Stimulated activated CD8-positive, alpha-beta memory T cell treated with anti-CD3 and anti-CD28 coated beads, Interleukin-7, amount 100 ng/mL, for 1 hour (primary cell): ENCODE data around the gene SHISA7.
"Not testable (repeated sequence)": the region's sequence is repeated elsewhere in the genome, so short reads cannot be mapped to it uniquely, and the experiment has no call there.

Source experiments
- DNase-seq, 2 donors: peaks; one replicate each; pipeline ENCODE4 v3.0.0-alpha.2; 2020; ENCODE audit warnings: low read depth in 2 of 2

Gene SHISA7

GRCh38 chr19:55419624-55420236, 23.4 kb downstream of the SHISA7 start:
- DNase-seq, result no peak

GRCh38 chr19:55419103-55419502, 24.0 kb downstream of the SHISA7 start:
- no peak for DNase-seq

DNA sequence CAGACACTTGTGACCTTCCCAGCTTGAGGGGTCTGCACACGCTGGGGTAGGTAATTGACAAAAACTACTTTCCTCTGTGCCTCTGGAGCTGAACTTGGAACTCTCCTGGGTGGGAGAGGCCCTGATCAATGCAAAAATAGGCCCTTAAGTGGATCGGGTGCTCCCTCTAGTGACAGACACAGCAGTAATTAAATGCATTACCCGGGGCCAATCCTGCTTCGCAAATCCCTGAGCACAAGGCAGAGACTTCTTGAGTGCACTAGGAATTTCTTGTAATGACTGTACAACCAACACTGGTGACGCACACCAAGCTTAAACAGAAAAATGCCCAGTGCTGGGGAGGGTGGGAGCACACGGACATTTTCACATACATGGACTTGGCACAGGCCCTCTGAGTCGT, 24.9 kb downstream of the SHISA7 start:
- DNase-seq, result peak in 1 of 2 donors; percentile 19

DNA sequence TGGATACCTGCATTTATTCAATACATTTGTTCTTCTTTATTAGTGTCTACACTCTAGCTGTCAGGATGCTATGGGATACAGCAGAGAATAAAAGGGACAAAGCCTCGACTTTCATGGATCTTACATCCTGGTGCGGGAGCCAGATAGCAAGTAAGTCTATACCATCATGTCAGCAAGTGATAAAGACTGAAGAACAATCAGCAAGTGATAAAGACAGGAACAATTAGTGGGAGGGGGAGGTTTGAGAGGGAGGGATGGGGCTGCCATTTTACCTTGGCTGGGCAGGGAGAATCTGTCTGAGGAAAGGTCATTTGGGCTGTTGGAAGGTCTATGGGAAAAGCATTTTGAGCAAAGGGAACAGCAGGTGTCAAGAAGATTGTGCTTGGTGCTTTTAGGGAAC, 32.9 kb downstream of the SHISA7 start:
- no peak for DNase-seq

GRCh38 chr19:55409179-55409578, 33.9 kb downstream of the SHISA7 start:
- DNase-seq, result not testable (repeated sequence)

DNA sequence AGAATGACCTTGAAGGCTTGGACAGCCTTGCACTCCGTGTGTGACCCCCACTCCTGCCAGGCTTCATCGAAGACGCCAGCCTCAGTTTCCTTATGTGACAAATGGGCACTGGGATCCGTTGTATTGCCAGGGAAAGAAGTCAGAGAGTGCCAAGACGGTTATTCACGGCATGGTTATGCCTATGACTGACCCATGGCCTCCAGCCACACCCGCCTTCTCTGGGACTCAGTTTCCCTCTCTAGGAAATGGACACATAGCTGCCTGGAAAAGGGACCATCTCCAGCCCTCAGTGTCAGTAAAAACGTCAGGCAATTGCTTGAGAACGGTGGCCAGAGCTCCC, 34.6 kb downstream of the SHISA7 start:
- no peak for DNase-seq

GRCh38 chr19:55407800-55408532, 35.1 kb downstream of the SHISA7 start:
- DNase-seq, result peak; percentile 90 to 91

DNA sequence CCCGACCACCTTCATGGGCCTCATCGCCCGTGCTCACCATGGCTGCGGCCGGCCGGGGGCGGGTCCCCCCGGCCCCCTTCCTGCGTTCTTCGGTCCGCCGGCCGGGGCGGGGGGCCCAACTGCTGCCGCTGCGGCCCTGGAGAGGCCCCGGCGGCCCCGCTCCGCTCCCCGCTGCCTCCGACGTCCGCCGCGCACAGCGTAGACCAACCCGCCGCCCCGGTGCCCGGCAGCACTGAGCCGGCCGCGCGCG, 35.6 kb downstream of the SHISA7 start, which contains the start of gene UBE2S:
UBE2S (minus strand) TSS at position 239 of the 250 bp plus-strand sequence; CDS start at position 40, 199 bp downstream.
- DNase-seq, result not testable (repeated sequence)

DNA sequence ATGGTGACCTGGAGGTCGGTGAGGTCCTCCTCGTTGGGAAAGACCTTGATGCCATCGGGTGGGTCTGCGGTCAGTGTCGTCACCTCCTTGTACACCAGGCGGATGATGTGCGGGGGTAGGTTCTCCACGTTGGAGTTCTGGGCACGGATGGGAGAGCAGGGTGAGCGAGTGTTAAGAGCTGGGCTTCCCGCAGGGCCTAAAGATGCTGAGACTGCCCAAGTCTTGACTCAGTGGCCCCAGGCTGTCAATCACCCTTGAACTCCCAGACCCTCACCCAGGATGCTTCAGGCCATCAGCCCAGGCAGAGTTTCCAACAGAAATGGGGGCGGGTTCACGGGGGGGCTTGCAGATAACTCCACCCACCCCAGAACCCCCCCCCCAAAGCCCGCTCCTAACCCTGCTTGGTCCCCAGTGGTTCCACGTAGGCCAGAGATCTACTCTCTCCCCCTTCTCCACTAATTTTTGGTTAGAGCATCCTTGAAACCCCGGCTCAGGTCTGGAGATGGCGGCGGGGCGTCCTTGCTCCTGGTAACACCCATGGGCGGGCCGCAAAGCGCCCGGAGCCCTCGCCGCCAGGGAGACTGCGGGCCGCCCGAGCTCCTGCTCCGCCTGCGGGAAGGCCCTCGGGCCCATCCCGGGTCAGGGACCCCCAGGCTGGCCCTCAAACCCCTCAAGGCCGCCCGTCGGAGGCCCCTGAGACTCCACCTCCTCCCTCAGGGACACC, 36.1 kb downstream of the SHISA7 start:
- DNase-seq, result no peak

GRCh38 chr19:55406091-55406825, 36.8 kb downstream of the SHISA7 start:
- DNase-seq, result no peak

DNA sequence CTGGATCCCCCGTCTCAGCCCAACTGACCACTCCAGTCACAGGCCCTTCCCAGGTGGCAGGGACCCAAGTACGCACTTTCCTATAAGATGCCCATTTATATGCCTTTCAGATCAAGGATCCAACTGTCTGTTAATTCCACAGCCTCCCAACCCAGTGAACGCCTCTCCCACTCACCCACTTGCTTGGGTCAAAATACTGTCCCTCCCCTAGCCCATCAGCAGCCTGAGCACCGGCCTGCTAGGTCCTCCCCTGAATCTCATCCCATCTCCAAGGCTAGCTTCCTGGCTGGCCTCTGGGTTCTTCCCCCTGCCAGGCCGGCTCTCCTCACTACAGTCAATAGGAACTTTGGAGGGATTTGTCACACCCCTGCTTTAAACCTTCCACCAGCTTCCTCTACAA, 37.5 kb downstream of the SHISA7 start:
- no peak for DNase-seq

GRCh38 chr19:55402509-55402908, 40.6 kb downstream of the SHISA7 start:
- no peak for DNase-seq

- DNase-seq, result not testable (repeated sequence)
Measured at GRCh38 chr19:55401390-55401789, 41.7 kb downstream of the SHISA7 start.

DNA sequence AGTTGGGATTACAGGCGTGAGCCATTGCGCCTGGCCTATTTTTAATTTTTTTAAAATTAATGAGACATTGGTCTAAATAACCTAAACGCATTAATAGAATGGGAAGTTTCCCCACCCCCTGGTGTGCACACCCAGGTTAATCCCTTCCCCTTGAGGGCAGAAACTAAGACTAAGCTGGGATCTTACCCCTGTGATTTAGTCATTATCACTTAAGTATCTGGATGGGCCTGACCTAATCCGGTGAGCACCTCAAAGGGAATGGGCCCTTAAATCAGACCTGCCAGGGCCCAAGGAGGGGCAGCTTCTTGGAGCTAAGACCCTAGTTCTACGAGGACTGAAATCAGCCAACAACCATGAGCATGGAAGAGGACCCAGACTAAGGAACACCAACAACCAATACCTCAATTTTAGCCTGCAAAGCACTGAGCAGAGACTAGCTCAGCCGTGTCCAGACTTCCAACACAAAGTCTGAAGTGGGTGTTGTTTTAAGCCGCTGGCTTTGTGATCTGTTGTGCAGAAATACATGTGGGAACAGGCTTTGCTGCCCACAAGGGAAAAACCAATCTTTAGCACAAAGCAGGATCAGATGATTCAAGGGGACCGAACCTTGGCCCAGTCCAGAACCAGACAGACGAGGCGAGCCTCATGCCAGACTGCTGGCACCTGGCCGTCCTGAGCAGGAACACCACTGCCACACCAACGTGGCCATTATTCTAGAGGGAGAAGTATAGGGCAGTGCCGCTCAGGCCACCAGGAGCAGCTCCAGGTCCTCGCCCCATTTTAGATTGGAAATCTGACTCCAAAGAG, 42.6 kb downstream of the SHISA7 start:
- no peak for DNase-seq

- DNase-seq, result no peak
Measured at GRCh38 chr19:55398200-55398925, 44.7 kb downstream of the SHISA7 start.

GRCh38 chr19:55392820-55393761, 50.0 kb downstream of the SHISA7 start:
- no peak for DNase-seq

DNA sequence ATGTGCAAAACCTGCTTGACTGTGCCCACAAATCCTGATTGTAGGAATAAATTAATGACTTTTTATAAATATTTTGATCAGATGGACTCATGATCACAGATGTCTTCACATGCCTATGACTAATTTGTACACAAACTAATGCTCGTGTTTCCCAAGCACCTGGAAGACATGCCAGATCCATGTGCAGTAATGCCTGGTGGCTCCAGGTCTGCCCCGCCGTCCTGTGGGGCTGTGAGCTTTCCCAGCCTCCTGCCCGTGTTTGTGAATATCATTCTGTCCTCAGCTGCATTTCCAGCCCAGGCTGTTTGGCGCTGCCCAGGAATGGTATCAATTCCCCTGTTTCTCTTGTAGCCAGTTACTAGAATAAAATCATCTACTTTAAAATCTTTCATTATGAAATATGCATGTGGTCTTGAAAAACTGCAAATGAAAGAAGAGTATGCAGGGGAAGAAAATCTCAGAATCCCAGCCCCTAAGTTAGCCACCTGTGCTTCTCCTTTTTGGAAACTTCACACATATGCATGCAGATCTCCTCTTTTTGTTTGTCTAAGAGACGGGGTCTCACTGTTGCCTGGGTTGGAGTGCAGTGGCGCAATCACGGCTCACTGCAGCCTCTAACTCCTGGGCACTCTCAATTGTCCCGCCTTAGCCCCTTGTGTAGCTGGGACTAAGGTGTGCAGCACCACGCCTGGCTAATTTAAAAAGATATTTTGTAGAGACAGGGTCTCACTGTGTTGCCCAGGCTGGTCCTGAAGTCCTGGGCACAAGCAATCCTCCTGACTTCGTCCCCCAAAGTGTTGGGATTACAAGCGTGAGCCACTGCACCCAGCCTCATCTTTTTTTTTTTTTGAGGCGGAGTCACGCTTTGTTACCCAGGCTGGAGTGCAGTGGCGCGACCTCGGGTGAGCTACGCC, 51.1 kb downstream of the SHISA7 start:
- no peak for DNase-seq

DNA sequence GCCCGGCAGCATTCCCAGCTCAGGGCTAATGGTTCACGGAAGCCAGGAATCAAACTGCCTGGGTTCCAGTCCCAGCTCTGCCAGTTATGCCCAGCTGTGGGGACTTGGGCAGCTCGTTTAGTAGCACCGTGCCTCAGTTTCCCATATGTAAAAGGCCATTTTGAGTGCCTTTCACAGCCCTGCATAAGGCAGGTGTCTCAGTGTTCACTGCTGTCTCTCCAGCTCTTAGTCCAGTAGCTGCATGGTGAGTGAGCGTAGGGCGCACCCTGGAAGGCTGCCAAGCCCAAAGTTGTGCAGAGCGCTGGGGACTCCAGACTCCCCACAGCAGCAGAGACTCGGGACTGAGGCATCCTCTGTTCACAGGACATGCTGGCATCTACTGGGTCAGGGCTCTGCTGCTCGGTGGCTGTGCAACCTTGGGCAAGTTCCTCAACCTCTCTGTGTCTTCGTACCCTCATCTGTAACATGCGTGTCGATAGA, 51.9 kb downstream of the SHISA7 start:
- no peak for DNase-seq

GRCh38 chr19:55390461-55390880, 52.6 kb downstream of the SHISA7 start:
- DNase-seq, result no peak
